H1 (cell line): ENCODE measurements around the gene TXNRD2. TPM values are rescaled to one million over a fixed set of nuclear protein-coding genes. Genes with fewer than 3 reads are reported as not detected.

Experiments
- CTCF ChIA-PET: fragments of 300-600 bp; sonication (Branson Sonifier 250); formaldehyde crosslinking; loops from one replicate; lab custom pipeline; 2021; ENCODE audit not compliant: partially characterized antibody; lab: Charles Lee
- POLR2A ChIA-PET: fragments of 300-600 bp; sonication (Branson Sonifier 250); formaldehyde crosslinking; loops from one replicate; lab custom pipeline; 2021; ENCODE audit warnings: inconsistent platforms; ENCODE audit not compliant: partially characterized antibody; lab: Charles Lee
- DNase-seq, 2 experiments: peaks; one replicate each; pipeline versions ENCODE4 v3.0.0 to v3.0.0-alpha.2; 2010 to 2022; ENCODE audit warnings: low spot score in 2 of 2, low read depth in 1 of 2, mixed read lengths in 1 of 2
- FAIRE-seq: peaks from 2 replicates; lab custom pipeline; 2011; peaks lifted over from hg19 to GRCh38; lab: Jason Lieb, UNC
- H2AFZ ChIP-seq: 2 replicates; pipeline ENCODE4 v1.8.1; 2012; ENCODE audit warnings: low read length, inconsistent platforms
- H2AK5ac ChIP-seq: 2 replicates; pipeline ENCODE4 v1.6.1; 2013; ENCODE audit warnings: low read depth, low read length
- H2BK120ac ChIP-seq: replicated peaks from 2 replicates; pipeline ENCODE3; 2013; ENCODE audit warnings: low read depth, low read length, inconsistent platforms
- H2BK12ac ChIP-seq: 2 replicates; pipeline ENCODE4 v1.6.1; 2013; ENCODE audit warnings: low read depth, low read length
- H2BK15ac ChIP-seq: 2 replicates; pipeline ENCODE4 v1.6.1; 2013; ENCODE audit warnings: low read length
- H2BK20ac ChIP-seq: 2 replicates; pipeline ENCODE4 v1.6.1; 2013; ENCODE audit warnings: low read length
- H2BK5ac ChIP-seq: 2 replicates; pipeline ENCODE4 v1.6.1; 2013; ENCODE audit warnings: low read depth, low read length
- H3K14ac ChIP-seq: 2 replicates; pipeline ENCODE4 v1.6.1; 2013; ENCODE audit warnings: inconsistent platforms; ENCODE audit not compliant: insufficient read length
- H3K18ac ChIP-seq: 2 replicates; pipeline ENCODE4 v1.6.1; 2013; ENCODE audit warnings: low read length; ENCODE audit errors: extremely low read depth
- H3K23ac ChIP-seq: 2 replicates; pipeline ENCODE4 v1.6.1; 2013; ENCODE audit warnings: inconsistent platforms; ENCODE audit not compliant: insufficient read length
- H3K23me2 ChIP-seq: 2 replicates; pipeline ENCODE4 v1.6.1; 2013; ENCODE audit warnings: low read depth, low read length
- H3K27ac ChIP-seq: 2 replicates; pipeline ENCODE4 v1.6.1; 2011; ENCODE audit warnings: low read depth, low read length, inconsistent platforms
- H3K27me3 ChIP-seq, 4 experiments: replicated peaks in 1 of 4; 1 replicate in 1 of 4; 2 replicates in 3 of 4; pipeline versions ENCODE4 v1.6.1 to v1.8.1; 2011 to 2013; ENCODE audit warnings: low read length in 3 of 4, mild to moderate bottlenecking in 3 of 4, inconsistent platforms in 2 of 4, mixed read lengths in 2 of 4, moderate library complexity in 1 of 4; ENCODE audit not compliant: control insufficient read depth in 3 of 4, insufficient read depth in 3 of 4; ENCODE audit errors: extremely low read depth in 1 of 4
- H3K36me3 ChIP-seq, 4 experiments: 2 replicates each; pipeline versions ENCODE4 v1.6.1 to v1.8.1; 2011 to 2013; ENCODE audit warnings: mild to moderate bottlenecking in 4 of 4, low read length in 3 of 4, moderate library complexity in 2 of 4, control low read depth in 1 of 4, inconsistent platforms in 1 of 4; ENCODE audit not compliant: insufficient read depth in 4 of 4, control insufficient read depth in 2 of 4
- H3K4ac ChIP-seq: replicated peaks from 2 replicates; pipeline ENCODE3; 2013; ENCODE audit warnings: low read length, low read depth, mixed read lengths, inconsistent platforms; ENCODE audit not compliant: insufficient read length
- H3K4me1 ChIP-seq, 4 experiments: replicated peaks in 1 of 4; 1 replicate in 1 of 4; 2 replicates in 3 of 4; pipeline versions ENCODE4 v1.6.1 to v1.8.1; 2011 to 2013; ENCODE audit warnings: low read length in 3 of 4, inconsistent platforms in 2 of 4, mixed read lengths in 1 of 4; ENCODE audit not compliant: insufficient read depth in 4 of 4, control insufficient read depth in 3 of 4
- H3K4me2 ChIP-seq, 2 experiments: 2 replicates each; pipeline versions ENCODE4 v1.6.1 to v1.8.1; 2011 to 2013; ENCODE audit warnings: low read depth in 2 of 2, low read length in 2 of 2, control low read depth in 1 of 2, inconsistent platforms in 1 of 2, mild to moderate bottlenecking in 1 of 2; ENCODE audit not compliant: insufficient read depth in 1 of 2
- H3K4me3 ChIP-seq, 4 experiments: fragments of 200-600, 300-600 bp in 1 of 4; sonication (generic), shearing (Covaris generic), sonication (Bioruptor Twin) in 1 of 4; 2 replicates each; pipeline versions ENCODE4 v1.5.1 to v1.8.1; 2011 to 2016; ENCODE audit warnings: low read length in 4 of 4, low read depth in 3 of 4, control low read depth in 2 of 4, inconsistent platforms in 2 of 4, mild to moderate bottlenecking in 2 of 4, mixed read lengths in 1 of 4, moderate library complexity in 1 of 4; ENCODE audit not compliant: insufficient read depth in 2 of 4; ENCODE audit errors: extremely low read depth in 1 of 4
- H3K56ac ChIP-seq: replicated peaks from 2 replicates; pipeline ENCODE3; 2013; ENCODE audit warnings: low read depth, mild to moderate bottlenecking, mixed read lengths, low read length, inconsistent platforms; ENCODE audit not compliant: insufficient read length
- H3K79me1 ChIP-seq: 2 replicates; pipeline ENCODE4 v1.6.1; 2013; ENCODE audit warnings: low read depth, low read length, control low read depth
- H3K79me2 ChIP-seq, 2 experiments: 2 replicates each; pipeline versions ENCODE4 v1.6.1 to v1.8.1; 2012 to 2013; ENCODE audit warnings: low read length in 2 of 2, mild to moderate bottlenecking in 2 of 2, inconsistent platforms in 1 of 2; ENCODE audit not compliant: insufficient read depth in 2 of 2, control insufficient read depth in 1 of 2
- H3K9ac ChIP-seq, 4 experiments: replicated peaks in 1 of 4; 1 replicate in 1 of 4; 2 replicates in 3 of 4; pipeline versions ENCODE4 v1.6.1 to v1.8.1; 2011 to 2013; ENCODE audit warnings: low read depth in 3 of 4, low read length in 3 of 4, control low read depth in 2 of 4, mild to moderate bottlenecking in 2 of 4, moderate library complexity in 2 of 4, inconsistent platforms in 1 of 4; ENCODE audit errors: extremely low read depth in 1 of 4
- H3K9me3 ChIP-seq, 2 experiments: 2 replicates each; pipeline versions ENCODE4 v1.6.1 to v1.8.1; 2012 to 2013; ENCODE audit warnings: mild to moderate bottlenecking in 2 of 2, moderate library complexity in 2 of 2, control low read depth in 1 of 2, inconsistent platforms in 1 of 2, low read depth in 1 of 2, low read length in 1 of 2, mixed read lengths in 1 of 2; ENCODE audit not compliant: insufficient read depth in 2 of 2
- H4K20me1 ChIP-seq, 2 experiments: replicated peaks in 1 of 2; 2 replicates each; pipeline versions ENCODE3 to v1.8.1; 2011 to 2013; ENCODE audit warnings: inconsistent platforms in 2 of 2, low read length in 2 of 2, mild to moderate bottlenecking in 1 of 2; ENCODE audit not compliant: insufficient read depth in 2 of 2, control insufficient read depth in 1 of 2
- H4K5ac ChIP-seq: 2 replicates; pipeline ENCODE4 v1.6.1; 2013; ENCODE audit warnings: low read length, low read depth, mixed read lengths, inconsistent platforms; ENCODE audit not compliant: insufficient read length
- H4K8ac ChIP-seq: 2 replicates; pipeline ENCODE4 v1.8.0; 2013; ENCODE audit warnings: mild to moderate bottlenecking, moderate library complexity, low read length, inconsistent platforms; ENCODE audit not compliant: insufficient read depth; ENCODE audit errors: extremely low read depth
- H4K91ac ChIP-seq: replicated peaks from 2 replicates; pipeline ENCODE3; 2013; ENCODE audit warnings: low read length, mixed read lengths, inconsistent platforms; ENCODE audit not compliant: insufficient read length
- BACH1 ChIP-seq: IDR thresholded peaks from 2 replicates; pipeline ENCODE4 v1.6.1; 2012; ENCODE audit warnings: low read length, improper control_type of control experiment
- CHD2 ChIP-seq: IDR thresholded peaks from 2 replicates; pipeline ENCODE4 v1.6.1; 2012; ENCODE audit warnings: low read length, improper control_type of control experiment
- KDM4A ChIP-seq: IDR thresholded peaks from one replicate; pipeline ENCODE4 v1.7.1; 2012; ENCODE audit warnings: low read depth, mild to moderate bottlenecking, moderate library complexity, low read length, inconsistent platforms; ENCODE audit not compliant: severe bottlenecking
- MAX ChIP-seq: IDR thresholded peaks from 2 replicates; pipeline ENCODE4 v1.6.1; 2012; ENCODE audit warnings: inconsistent platforms
- PHF8 ChIP-seq: fragments of 200-600 bp; sonication (generic); conservative IDR thresholded peaks from 2 replicates; pipeline ENCODE4 v1.7.1; 2012; ENCODE audit warnings: low read depth, mild to moderate bottlenecking, inconsistent platforms, low read length, moderate library complexity
- POLR2A ChIP-seq, 2 experiments: IDR thresholded peaks; 1 replicate in 1 of 2; 2 replicates in 1 of 2; pipeline ENCODE4 v1.6.1; 2011; ENCODE audit warnings: low read depth in 2 of 2, low read length in 2 of 2, mild to moderate bottlenecking in 2 of 2; ENCODE audit errors: control extremely low read depth in 1 of 2
- POU5F1 ChIP-seq: IDR thresholded peaks from 2 replicates; pipeline ENCODE4 v1.6.1; 2011; ENCODE audit warnings: low read depth, mild to moderate bottlenecking, low read length, moderate library complexity
- RBBP5 ChIP-seq: IDR thresholded peaks from 2 replicates; pipeline ENCODE4 v1.7.1; 2012; ENCODE audit warnings: low read depth, mild to moderate bottlenecking, inconsistent platforms, low read length, moderate library complexity, borderline replicate concordance
- SIN3A ChIP-seq, 2 experiments: IDR thresholded peaks in 1 of 2; conservative IDR thresholded peaks in 1 of 2; 2 replicates each; pipeline ENCODE4 v1.6.1; 2011 to 2012; ENCODE audit warnings: low read length in 2 of 2, improper control_type of control experiment in 1 of 2, low read depth in 1 of 2, mild to moderate bottlenecking in 1 of 2
- SP1 ChIP-seq: IDR thresholded peaks from 2 replicates; pipeline ENCODE4 v1.6.1; 2011; ENCODE audit warnings: low read depth, low read length
- TAF1 ChIP-seq: IDR thresholded peaks from 2 replicates; pipeline ENCODE4 v1.6.1; 2011; ENCODE audit warnings: mild to moderate bottlenecking, low read depth, low read length
- TBP ChIP-seq: IDR thresholded peaks from 2 replicates; pipeline ENCODE4 v1.6.1; 2011; ENCODE audit warnings: low read depth, low read length, improper control_type of control experiment
- TCF12 ChIP-seq: IDR thresholded peaks from 2 replicates; pipeline ENCODE4 v1.6.1; 2011; ENCODE audit warnings: low read depth, mild to moderate bottlenecking, low read length
- WGBS, 2 experiments: shearing (Covaris generic) in 1 of 2; methylation state at CpG; one replicate each; pipeline versions ENCODE4 v1.1.6 to v1.1.7; 2013 to 2015; ENCODE audit warnings: low lambda C conversion rate in 2 of 2, mixed read lengths in 2 of 2, inconsistent platforms in 1 of 2, low coverage in 1 of 2, missing lambda C conversion rate in 1 of 2; ENCODE audit not compliant: insufficient replicate concordance in 2 of 2, insufficient coverage in 1 of 2, insufficient read length in 1 of 2; ENCODE audit errors: extremely low coverage in 1 of 2, missing lambda C conversion rate in 1 of 2; 5-methylcytosine and 5-hydroxymethylcytosine counted together
- polyA plus RNA-seq, 7 experiments: library from polyadenylated mRNA; depleted of rRNA in 3 of 7; stranded (reverse) in 5 of 7; unstranded in 2 of 7; fragments of >200 nt in 5 of 7; fragments of 200-250 nt in 2 of 7; gene quantifications; 1 replicate in 5 of 7; 2 replicates in 1 of 7; 4 replicates in 1 of 7; pipeline versions ENCODE4 v1.2.1 to v1.2.3, GENCODE V29; 2011 to 2013; ENCODE audit warnings: missing spikeins in 2 of 7, mixed read lengths in 2 of 7
- total RNA-seq: library from RNA; stranded (reverse); fragmentation: NEBNext Ultra II Directional; extraction: Animal tissue kit (Norgen Biotek cat#: 25700); gene quantifications from 2 replicates; pipeline ENCODE4 v1.2.1, GENCODE V29; 2021

TXNRD2 gene
- total and polyA plus RNA-seq, 2 of the 8 experiments (the other 6 are each of a cell fraction or from before 2014, with no cell fraction given): 14.8 to 21.9 TPM

DNA sequence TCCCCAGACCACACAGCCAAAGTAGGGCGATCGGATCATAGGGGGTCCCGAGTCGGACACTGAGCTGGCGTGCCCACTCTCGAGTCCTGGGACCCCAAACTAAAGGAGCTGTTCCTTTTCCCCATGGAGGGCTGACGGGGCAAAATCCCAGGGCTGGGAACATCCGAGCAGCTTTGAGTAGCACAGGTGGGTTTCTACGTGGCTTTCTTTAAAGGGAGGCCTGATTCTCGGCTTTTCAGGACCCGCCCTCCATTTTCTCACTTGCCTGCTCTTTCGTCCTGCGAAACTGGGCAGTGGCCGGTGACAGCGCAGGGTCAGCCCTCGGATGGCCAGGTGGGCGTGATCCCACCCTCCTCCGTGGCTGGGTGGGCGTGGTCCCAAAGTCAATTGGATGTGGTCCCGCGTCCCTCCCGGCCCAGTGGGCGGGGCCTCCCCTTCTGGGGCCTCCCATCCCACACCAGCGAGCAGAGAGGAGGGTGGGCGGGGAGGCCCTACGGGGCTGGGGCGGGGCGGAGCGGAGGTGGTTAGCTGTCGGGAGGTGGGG lies 17.5 kb upstream of the TXNRD2 start:
- Histone ChIP-seq H3K27me3 (no peaks in the 10 kb centered on the region), H3K56ac (no peak overlapping the region), H4K8ac (no peak overlapping the region; the same call in 1 of the 2 replicates), H2BK15ac (no peak overlapping the region), H3K27ac (no peak overlapping the region), H2AK5ac (no peak overlapping the region), H3K4me2 (peak overlapping the region; percentile 68 to 74), H3K23me2 (peaks cover 5% of the 10 kb centered on the region), H2BK12ac (no peak overlapping the region), H4K91ac (no peak overlapping the region), H3K4me3 (peak overlapping the region; percentile 38 to 61 (median 52); a peak in 7 of 8 replicates), H3K4ac (peak overlapping the region; percentile 44), H3K79me2 (no peaks in the 10 kb centered on the region), H3K9me3 (no peaks in the 10 kb centered on the region), H4K5ac (no peak overlapping the region), H2BK20ac (no peak overlapping the region), H3K18ac (peak overlapping the region; percentile 60), H3K4me1 (peaks cover 0 to 23% (median 18%) of the 10 kb centered on the region in 4 experiments; a peak in 6 of 7 replicates), H3K14ac (no peak overlapping the region), H4K20me1 (peaks cover 1 to 5% of the 10 kb centered on the region in 2 experiments), H3K9ac (peak overlapping the region in 1 of 4 experiments; percentile 16; a peak in 2 of 7 replicates), H2BK5ac (peak overlapping the region; percentile 88; the same call in 1 of the 2 replicates), H3K36me3 (no peaks in the 10 kb centered on the region), H3K23ac (no peak overlapping the region), H3K79me1 (no peaks in the 10 kb centered on the region), H2BK120ac (no peak overlapping the region), H2AFZ (0 out of 2 replicates have a peak overlapping the region, but pooled peaks have one; percentile 9)
- POLR2A ChIA-PET: interaction anchor here (0.6 to 1.4 kb wide), 2 partner anchors 11 to 264 kb away, joined by 3 to 4 read pairs; no protein-coding TSS in a partner anchor
- WGBS, 2 experiments: 12% methylated on average over 23 of the region's 30 CpGs; no CpG with 5 or more reads in 1 of the 2 experiments
- FAIRE-seq (no peak), DNase-seq (peak; percentile 81 to 98)
- CTCF ChIA-PET: interaction anchor here (0.6 to 1.8 kb wide), 9 partner anchors 11 to 780 kb away, joined by 3 to 6 read pairs (median 4); no protein-coding TSS in a partner anchor
- TF ChIP-seq TBP (no peak), RBBP5 (no peak), TCF12 (no peak), PHF8 (no peak), SP1 (0 out of 2 replicates have a peak, but pooled peaks have one; percentile 14), SIN3A (conservative IDR thresholded peaks at IDR 0.05 in 1 of 2, IDR thresholded peaks at IDR 0.05 in 1 of 2; ENCODE audit: low read depth in 1 of 2, low read length in 2 of 2) (peak in 1 of 2 experiments; percentile 69; a peak in 2 of 4 replicates), POU5F1 (no peak), CHD2 (no peak), MAX (no peak), BACH1 (peak; percentile 47; the same call in 1 of the 2 replicates), POLR2A (IDR thresholded peaks at IDR 0.05; ENCODE audit: control extremely low read depth in 1 of 2, low read depth in 2 of 2, low read length in 2 of 2) (peak in 1 of 2 experiments; percentile 61; a peak in 2 of 3 replicates), TAF1 (peak; percentile 60; the same call in 1 of the 2 replicates), KDM4A (no peak)
